GM19193 (cell line): ENCODE results near the gene NFATC1.

Experiments used
- POLR2A ChIP-seq: IDR thresholded peaks from 4 replicates; pipeline ENCODE4 v1.6.1; 2011; ENCODE audit not compliant: insufficient read depth, insufficient read length; ENCODE audit errors: extremely low read depth

Gene NFATC1

DNA sequence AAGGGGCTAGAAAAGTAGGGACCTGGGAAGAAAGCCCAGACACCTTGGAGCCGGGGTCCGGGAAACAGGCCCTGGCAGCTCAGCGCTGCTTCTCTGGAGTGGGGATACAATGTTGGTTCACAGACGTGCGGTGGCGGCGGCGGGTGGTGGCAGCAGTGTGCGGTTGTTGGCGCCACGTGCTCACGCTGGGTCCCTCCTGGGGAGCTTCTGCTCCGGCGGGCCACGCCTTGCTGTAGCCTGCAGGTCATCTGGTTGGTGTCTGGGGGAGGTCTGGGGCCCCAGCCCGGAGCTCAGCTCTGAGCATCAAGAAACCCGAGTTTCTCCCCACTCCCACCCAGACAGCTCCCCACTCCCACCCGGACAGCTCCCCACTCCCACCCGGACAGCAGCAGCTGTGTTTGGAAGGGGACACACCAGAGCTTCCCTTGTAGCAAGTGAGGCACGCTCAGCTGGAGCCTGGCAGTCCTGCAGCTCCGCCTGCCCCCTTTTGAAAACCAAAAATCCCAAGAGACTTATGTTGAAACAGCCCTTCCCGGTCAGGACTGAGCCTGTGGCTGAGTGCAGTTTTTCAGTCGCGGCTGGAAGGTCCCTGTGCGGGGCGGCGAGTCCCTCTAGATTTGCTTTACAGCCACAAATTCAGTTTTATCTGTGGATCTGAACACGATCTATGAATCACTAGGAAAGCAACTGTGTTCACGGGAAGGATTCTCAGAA lies 46.9 kb downstream of the NFATC1 start:
- no peak for TF ChIP-seq POLR2A

DNA sequence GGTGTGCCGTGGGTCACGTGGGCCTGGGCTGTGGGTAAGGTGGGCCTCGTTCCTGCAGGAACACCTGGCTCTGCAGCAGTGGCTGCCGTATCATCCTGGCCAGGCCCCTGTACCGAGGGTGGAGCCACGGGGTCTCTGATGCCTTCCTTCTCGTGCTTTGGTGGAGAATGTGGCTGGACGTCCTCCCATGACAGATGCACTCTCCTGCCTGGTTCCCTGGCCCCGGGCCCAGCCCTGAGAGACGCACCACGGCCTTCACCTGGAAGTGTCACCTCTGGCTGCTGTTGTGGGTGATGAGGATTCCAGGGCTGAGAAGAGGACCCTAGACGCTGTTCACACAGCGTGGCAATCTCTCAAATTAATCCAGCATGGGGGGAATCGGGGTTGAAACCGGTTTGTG lies 49.5 kb downstream of the NFATC1 start:
- TF ChIP-seq POLR2A, result no peak

DNA sequence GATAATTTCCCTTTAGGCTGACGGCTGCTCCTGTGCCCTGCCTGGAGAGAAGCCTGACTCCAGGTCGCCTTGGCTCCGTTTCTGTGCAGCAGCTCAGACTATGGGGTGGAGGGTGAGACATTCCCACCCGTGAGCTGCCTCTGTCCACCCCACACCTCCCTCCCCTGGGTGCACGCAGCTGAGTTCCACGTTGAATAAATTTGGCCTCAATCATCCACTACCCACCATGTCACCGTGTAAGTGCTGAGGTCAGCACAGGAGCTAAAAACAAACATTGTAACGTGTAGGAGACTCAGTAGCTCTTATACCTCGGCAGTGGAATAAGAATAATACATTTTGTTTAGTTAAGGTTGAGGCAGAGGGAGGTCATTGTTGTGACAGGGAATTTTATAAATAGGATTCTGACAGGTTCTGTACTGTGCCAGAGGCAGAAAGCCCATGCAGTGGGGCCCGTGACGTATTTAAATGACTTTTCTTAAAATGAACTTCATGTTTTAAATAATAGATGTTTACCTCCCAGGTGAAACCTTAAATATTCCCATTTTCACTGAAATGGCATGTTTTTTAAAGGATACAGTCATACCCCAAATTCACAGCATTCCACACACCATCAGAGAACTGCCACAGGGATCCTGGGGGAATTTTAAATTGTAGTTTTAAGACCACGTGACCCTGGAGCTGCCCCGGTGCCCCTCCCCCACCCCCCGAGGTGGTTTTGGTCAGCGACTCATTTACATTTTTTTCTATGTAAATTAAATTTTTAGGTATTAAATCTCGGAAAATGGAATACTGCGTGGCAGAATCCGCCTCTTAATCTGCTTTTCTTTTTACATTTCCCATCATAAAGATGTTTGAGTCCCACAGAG lies 50.2 kb downstream of the NFATC1 start:
- TF ChIP-seq POLR2A, result no peak

DNA sequence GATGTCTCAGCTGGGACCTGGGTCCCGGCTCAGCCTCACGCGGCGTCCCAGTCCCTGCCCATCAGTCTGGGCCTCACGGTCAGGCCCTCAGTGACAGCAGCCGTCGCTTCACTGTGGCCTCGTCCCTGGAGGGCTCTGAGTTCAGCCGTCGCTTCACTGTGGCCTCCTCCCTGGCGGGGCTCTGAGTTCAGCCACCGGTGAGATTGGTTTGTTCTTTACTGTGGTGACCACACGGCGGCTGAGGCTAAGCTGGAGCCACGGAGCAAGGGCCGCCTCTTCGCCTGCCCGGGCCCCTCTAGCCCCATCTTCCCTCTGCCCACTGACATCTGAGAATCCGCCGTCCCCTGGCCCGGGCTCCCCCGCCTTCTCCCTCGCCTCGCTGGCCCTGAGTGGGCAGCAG lies 51.2 kb downstream of the NFATC1 start:
- TF ChIP-seq POLR2A, result no peak

DNA sequence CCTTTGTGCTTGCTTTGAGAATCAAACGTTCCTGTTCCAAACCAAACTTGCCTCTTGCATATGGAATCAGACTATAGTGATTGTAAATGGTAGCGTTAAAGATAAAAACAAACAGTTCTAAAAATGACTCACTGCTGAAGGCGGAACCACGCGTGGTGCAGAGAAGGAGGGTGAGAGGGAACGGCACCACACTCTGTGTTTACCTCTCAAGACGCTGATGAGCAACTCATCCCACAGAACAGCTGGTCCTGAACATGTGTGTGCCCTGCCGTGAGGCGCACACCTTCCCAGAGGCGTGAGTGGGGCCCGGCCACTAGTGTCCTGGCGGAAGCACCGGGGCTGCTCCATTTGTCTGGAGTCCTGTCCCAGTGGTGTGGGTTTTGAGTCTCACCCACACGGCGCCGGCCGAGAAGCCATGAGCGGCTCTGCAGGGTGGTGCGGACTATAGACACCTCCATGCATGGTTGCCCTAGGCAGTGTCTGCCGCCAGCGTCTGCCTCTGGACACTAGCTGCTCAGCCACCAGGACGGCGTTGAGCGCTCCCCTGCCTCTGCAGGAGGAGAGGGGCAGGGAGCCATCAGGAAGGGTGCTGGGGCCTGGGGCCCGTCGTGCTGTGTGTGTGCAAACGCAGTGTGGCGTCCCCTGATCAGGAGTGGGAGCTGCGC lies 52.1 kb downstream of the NFATC1 start:
- TF ChIP-seq POLR2A, result no peak

DNA sequence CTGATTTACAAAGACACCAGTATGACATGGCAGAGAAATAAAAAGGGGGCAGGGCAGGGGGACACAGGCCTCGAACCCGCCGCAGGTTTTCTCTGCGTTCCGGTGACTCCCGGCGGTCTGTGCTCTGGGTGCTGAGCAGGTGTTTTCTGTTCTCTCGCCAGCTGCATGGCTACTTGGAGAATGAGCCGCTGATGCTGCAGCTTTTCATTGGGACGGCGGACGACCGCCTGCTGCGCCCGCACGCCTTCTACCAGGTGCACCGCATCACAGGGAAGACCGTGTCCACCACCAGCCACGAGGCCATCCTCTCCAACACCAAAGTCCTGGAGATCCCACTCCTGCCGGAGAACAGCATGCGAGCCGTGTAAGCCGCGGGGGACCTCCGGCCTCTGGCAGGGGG lies 52.9 kb downstream of the NFATC1 start:
- TF ChIP-seq POLR2A, result no peak

DNA sequence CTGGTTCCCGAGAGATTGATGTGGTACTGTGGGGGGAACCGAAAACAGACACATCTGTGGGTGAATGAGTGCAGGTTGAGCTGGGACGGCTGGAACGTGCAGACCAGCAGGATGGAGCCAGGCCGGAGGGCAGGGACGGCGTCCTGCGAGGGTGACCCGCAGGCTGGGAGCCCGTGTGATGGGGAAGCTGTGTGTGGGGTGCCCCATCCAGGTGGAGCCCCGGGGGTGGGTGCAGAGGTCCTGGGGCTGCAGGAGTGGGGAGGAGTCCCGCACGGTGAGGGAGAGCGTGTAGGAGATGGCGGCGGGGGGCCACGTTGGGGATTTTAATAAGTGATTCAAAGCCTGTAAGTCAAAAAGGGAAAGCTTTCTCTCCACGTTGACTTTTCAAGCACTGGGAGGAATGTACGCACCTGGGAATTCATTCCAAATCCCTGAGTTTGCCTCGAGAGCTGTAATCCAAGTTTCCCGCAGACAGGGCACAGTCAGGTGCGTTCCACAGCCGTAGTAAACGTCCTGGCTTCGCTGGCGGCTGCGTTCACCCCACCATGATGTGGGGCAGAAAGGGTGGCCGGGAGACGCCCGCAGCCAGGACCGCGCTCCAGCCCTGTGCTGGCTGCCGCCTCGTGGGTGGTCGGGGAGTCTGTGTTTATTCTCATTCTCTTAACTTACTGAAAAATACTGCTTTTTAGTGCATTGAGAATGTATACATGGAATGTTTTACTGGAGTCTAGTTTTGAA lies 54.0 kb downstream of the NFATC1 start:
- TF ChIP-seq POLR2A, result no peak

DNA sequence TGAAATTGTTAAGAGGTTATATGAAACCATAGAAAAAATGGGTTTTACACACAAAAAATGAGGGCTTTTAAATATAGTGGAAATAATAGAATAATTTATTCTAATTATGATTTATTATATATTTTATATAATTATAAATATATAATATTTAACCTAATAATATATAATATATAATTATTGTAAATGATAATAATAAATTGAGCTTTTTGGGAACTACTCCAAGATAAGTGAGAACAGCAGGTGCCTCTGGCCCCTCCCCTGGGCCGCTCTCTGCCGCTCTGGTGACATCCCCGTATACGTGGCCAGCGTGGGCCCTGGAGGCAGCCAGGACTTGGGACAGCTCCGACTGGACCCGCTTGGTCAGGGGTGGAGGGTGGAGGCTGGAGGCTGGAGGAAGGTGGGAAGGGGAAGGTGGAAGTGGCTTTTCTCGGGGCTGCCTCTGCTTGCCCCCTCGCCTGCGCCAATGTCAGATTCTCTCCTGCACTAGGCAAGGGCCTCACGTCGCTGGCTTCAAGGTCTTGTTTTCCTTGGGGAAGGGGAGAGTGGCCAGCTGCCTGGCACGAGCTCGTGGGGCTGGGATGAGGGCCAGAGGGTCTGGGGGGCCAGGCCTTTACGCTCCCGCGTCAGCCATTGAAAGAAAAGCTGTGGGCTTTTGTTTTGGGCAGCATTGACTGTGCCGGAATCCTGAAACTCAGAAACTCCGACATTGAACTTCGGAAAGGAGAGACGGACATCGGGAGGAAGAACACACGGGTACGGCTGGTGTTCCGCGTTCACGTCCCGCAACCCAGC lies 54.8 kb downstream of the NFATC1 start:
- no peak for TF ChIP-seq POLR2A

DNA sequence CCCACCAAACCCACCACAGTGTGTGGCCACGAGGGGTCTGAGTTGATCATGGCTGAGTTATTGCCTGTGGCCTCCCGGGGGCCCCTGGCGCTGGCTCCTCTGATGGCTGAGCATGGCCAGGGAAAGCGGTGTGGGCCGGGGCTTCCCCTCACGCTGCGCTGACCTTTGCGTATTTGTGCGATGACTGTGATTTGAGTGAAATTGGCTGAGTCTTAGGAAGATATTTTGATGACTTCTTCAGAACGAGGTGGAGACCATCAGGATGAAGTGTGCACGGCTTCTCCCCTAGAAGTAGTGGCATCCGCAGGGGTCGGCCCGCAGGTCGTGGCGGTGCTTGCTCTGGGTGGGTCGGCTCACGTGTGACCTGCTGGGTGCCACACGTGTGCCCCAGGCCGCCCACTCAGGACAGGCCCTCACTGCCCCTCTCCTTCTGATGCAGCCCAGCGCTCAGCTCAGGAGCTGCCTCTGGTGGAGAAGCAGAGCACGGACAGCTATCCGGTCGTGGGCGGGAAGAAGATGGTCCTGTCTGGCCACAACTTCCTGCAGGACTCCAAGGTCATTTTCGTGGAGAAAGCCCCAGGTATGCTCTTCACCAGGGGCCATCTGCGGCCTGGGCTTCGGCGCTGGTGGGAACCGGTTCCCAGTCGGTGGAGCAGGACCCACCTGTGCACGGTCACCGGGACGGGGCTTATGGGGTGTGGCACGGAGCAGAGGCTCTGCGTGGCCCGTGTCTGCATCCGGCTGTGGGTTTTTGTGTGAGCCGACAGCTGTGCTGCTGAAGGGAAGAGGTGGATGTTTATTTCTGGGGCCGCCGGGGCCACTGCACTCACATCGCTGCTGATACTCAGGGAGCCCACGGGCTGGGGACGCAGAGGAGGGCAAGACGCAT lies 55.8 kb downstream of the NFATC1 start:
- TF ChIP-seq POLR2A, result no peak

DNA sequence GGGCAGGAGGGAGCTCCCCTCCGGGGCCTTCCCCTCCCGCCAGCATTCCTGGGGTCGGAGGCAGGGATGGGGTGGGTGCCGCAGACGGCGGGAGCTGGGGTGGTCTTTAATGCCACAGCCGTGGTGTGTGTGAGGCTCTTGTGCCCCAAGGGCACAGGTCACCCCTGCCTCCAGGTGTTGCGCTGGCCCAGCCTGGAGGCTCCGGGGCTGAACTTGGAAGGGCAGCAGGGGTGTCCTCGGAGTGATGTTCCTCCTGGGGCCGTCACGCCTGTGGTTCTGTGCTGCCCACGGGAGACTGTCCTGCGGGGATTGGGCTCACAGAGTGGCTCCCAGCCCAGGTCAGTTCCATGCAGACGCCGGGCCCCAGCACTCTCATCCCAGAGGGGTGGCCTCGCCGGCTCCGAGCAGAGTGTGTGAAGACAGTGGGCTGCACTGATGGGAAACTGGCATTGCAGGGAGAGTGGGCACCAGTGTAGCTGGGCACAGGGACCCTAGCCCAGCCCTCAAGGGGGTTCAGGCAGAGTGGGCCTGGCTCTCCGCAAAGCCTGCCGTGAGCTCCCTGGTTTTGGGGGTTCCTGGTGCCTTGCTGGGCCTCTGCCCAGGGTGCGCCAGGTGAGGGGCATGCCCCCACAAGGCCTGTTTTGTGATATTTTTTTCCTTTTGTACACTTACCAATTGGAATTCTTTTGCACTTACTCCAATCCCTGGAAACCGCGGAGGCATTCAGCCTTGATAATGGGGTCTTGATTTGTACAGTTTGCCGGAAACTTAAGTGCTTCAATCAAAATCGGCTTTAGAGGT lies 56.7 kb downstream of the NFATC1 start:
- no peak for TF ChIP-seq POLR2A

DNA sequence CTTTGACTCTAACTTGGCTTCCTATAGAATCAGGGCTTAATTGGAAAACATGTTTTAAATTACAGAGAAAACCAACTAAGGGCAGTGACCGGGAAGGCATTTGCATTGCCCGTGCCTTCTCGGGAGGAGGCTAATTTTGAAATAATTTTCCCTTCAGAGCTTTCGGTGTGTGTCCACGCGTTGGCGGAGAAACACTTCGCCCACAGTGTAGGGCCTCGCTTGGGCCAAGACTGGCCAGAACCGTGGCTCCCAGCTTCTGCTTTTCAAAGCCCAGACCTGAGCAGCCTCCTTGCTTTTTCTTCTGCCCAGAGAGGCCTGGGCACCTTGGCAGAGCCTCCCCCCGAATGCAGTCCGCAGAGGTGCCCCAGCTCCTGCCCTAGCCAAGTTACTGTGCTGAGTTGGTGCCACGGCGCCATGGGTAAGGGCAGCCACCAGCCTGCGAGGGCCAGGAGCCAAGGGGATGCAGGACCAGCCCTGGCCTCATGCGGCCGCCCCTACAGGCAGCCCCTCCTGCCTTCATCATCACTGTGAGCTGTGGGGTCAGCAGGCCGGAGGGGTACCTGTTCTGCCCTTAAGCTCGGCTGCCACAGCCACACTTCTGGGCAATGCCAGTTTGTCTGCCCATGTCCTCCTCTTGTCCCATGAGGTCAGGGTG lies 57.4 kb downstream of the NFATC1 start:
- no peak for TF ChIP-seq POLR2A
